Panc1 (cell line): Measurements from ENCODE around the gene VPS16.

Experiments
- CTCF ChIP-seq: fragments of 450-650 bp; IDR thresholded peaks from 2 replicates; pipeline ENCODE4 v1.5.1; 2017; ENCODE audit warnings: mild to moderate bottlenecking
- POLR2AphosphoS5 ChIP-seq: IDR thresholded peaks from 2 replicates; pipeline ENCODE4 v1.6.1; 2012; ENCODE audit warnings: mild to moderate bottlenecking, low read depth, low read length, moderate library complexity
- SIN3A ChIP-seq: IDR thresholded peaks from 2 replicates; pipeline ENCODE4 v1.6.1; 2012; ENCODE audit warnings: low read depth, mild to moderate bottlenecking, low read length, moderate library complexity, borderline replicate concordance; ENCODE audit not compliant: insufficient read depth
- TCF7L2 ChIP-seq: IDR thresholded peaks from 2 replicates; pipeline ENCODE4 v1.6.1; 2011; ENCODE audit warnings: mild to moderate bottlenecking, low read depth, low read length, inconsistent platforms
- TF ChIP-seq, protein P1 (sequence below), 2 experiments: IDR thresholded peaks; 2 replicates each; pipeline ENCODE4 v1.6.1; 2011 to 2012; ENCODE audit warnings: low read depth in 2 of 2, control low read depth in 1 of 2, low read length in 1 of 2, mild to moderate bottlenecking in 1 of 2, moderate library complexity in 1 of 2; ENCODE audit not compliant: insufficient read depth in 1 of 2

- no peak for TF ChIP-seq CTCF
- TF ChIP-seq, protein P1, sequence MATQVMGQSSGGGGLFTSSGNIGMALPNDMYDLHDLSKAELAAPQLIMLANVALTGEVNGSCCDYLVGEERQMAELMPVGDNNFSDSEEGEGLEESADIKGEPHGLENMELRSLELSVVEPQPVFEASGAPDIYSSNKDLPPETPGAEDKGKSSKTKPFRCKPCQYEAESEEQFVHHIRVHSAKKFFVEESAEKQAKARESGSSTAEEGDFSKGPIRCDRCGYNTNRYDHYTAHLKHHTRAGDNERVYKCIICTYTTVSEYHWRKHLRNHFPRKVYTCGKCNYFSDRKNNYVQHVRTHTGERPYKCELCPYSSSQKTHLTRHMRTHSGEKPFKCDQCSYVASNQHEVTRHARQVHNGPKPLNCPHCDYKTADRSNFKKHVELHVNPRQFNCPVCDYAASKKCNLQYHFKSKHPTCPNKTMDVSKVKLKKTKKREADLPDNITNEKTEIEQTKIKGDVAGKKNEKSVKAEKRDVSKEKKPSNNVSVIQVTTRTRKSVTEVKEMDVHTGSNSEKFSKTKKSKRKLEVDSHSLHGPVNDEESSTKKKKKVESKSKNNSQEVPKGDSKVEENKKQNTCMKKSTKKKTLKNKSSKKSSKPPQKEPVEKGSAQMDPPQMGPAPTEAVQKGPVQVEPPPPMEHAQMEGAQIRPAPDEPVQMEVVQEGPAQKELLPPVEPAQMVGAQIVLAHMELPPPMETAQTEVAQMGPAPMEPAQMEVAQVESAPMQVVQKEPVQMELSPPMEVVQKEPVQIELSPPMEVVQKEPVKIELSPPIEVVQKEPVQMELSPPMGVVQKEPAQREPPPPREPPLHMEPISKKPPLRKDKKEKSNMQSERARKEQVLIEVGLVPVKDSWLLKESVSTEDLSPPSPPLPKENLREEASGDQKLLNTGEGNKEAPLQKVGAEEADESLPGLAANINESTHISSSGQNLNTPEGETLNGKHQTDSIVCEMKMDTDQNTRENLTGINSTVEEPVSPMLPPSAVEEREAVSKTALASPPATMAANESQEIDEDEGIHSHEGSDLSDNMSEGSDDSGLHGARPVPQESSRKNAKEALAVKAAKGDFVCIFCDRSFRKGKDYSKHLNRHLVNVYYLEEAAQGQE (IDR thresholded peaks at IDR 0.05; ENCODE audit: insufficient read depth in 1 of 2, low read depth in 2 of 2, low read length in 1 of 2): no peak
- no peak for TF ChIP-seq POLR2AphosphoS5
- no peak for TF ChIP-seq TCF7L2
- no peak for TF ChIP-seq SIN3A
Measured at GRCh38 chr20:2890742-2891141, 50.2 kb downstream of the VPS16 start.
